Measurements from ENCODE around the gene AHDC1.
A peak's percentile ranks its signal among the peaks of the same experiment; 100 is the strongest.

Gene AHDC1

GRCh38 chr1:27638805-27639204, 34.9 kb upstream of the AHDC1 start:
- no peak for DNase-seq (ENCODE audit: low read depth in 2 of 2)
- no peak for TF ChIP-seq CTCF (IDR thresholded peaks at IDR 0.05; ENCODE audit: low read depth, low read length)
- H3K4me3 ChIP-seq (replicated peaks in 1 of 2; ENCODE audit: low read depth in 2 of 2, low read length in 2 of 2), result no peak overlapping the region

GRCh38 chr1:27638047-27638734, 34.2 kb upstream of the AHDC1 start:
- DNase-seq (ENCODE audit: low read depth in 2 of 2), result no peak
- no peak overlapping the region for H3K4me3 ChIP-seq (replicated peaks in 1 of 2; ENCODE audit: low read depth in 2 of 2, low read length in 2 of 2)
- no peak for TF ChIP-seq CTCF (IDR thresholded peaks at IDR 0.05; ENCODE audit: low read depth, low read length)

- TF ChIP-seq CTCF (IDR thresholded peaks at IDR 0.05; ENCODE audit: low read depth, low read length), result no peak
- DNase-seq (ENCODE audit: low read depth in 2 of 2), result no peak
- no peak overlapping the region for H3K4me3 ChIP-seq (replicated peaks in 1 of 2; ENCODE audit: low read depth in 2 of 2, low read length in 2 of 2)
These were observed 31.6 kb upstream of the AHDC1 start for GRCh38 chr1:27635396-27636142.

GRCh38 chr1:27634985-27635367, 31.0 kb upstream of the AHDC1 start, which contains the start of gene FGR:
FGR (minus strand) TSS chr1:27635185; CDS start chr1:27623916, 11,269 bp downstream.
- no peak for TF ChIP-seq CTCF (IDR thresholded peaks at IDR 0.05; ENCODE audit: low read depth, low read length)
- peak within 1 kb of the TSS; percentile 30 to 35 for H3K4me3 ChIP-seq (replicated peaks in 1 of 2; ENCODE audit: low read depth in 2 of 2, low read length in 2 of 2)
- DNase-seq (ENCODE audit: low read depth in 2 of 2), result no peak

- DNase-seq (ENCODE audit: low read depth in 2 of 2), result peak in 1 of 2 donors; percentile 14
- H3K4me3 ChIP-seq (replicated peaks in 1 of 2; ENCODE audit: low read depth in 2 of 2, low read length in 2 of 2), result peak overlapping the region; percentile 30 to 35
- TF ChIP-seq CTCF (IDR thresholded peaks at IDR 0.05; ENCODE audit: low read depth, low read length), result no peak
These were observed 30.4 kb upstream of the AHDC1 start for GRCh38 chr1:27634177-27634984.

GRCh38 chr1:27633640-27634176, 29.8 kb upstream of the AHDC1 start:
- H3K4me3 ChIP-seq (replicated peaks in 1 of 2; ENCODE audit: low read depth in 2 of 2, low read length in 2 of 2), result peak overlapping the region in 1 of 2 donors; percentile 35
- no peak for TF ChIP-seq CTCF (IDR thresholded peaks at IDR 0.05; ENCODE audit: low read depth, low read length)
- DNase-seq (ENCODE audit: low read depth in 2 of 2), result no peak

Data from cardiac fibroblast (primary cell).